HepG2 (cell line): Measurements from ENCODE around the gene IRS2. TPM values are rescaled to one million over a fixed set of nuclear protein-coding genes. Genes with fewer than 3 reads are reported as not detected.

Experiments used
- ATAC-seq: fragments of 200-7000 bp; cut with Tn5 transposase; 3 replicates; pipeline ENCODE4 v1.9.1; 2020; ENCODE audit warnings: mild to moderate bottlenecking, moderate library complexity
- BruUV-seq: library from RNA; stranded (reverse); fragments of 400-500 nt; replicated peaks from 2 replicates; lab custom pipeline; 2021; lab: Mats Ljungman, UMichigan
- CTCF ChIA-PET: fragments of 300-600 bp; formaldehyde crosslinking; extraction: SDS; loops from one replicate; lab custom pipeline; 2021; ENCODE audit warnings: low total read pairs, inconsistent platforms, low intra/inter-chr PET ratio; lab: Yijun Ruan, JAX
- POLR2A ChIA-PET: fragments of 350-600 bp; sonication (Branson Sonifier 250); formaldehyde crosslinking; loops from one replicate; lab custom pipeline; 2020; ENCODE audit warnings: antibody characterized with exemption, inconsistent platforms; lab: Yijun Ruan, JAX
- DNase-seq: peaks from one replicate; pipeline ENCODE4 v3.0.0-alpha.2; 2015; ENCODE audit warnings: low spot score
- FAIRE-seq: peaks from 3 replicates; lab custom pipeline; 2011; peaks lifted over from hg19 to GRCh38; lab: Jason Lieb, UNC
- H2AFZ ChIP-seq: one replicate; pipeline ENCODE4 v1.6.1; 2011; ENCODE audit warnings: low read length, inconsistent platforms
- H3K27ac ChIP-seq: fragments of 300-600 bp; 3 replicates; pipeline ENCODE4 v1.8.0; 2011; ENCODE audit warnings: mixed run types, mild to moderate bottlenecking, mixed read lengths, low read length, inconsistent platforms; ENCODE audit not compliant: insufficient read depth; ENCODE audit errors: extremely low read length
- H3K27me3 ChIP-seq, 2 experiments: fragments of 200-600 bp in 1 of 2; 2 replicates in 1 of 2; 3 replicates in 1 of 2; pipeline versions ENCODE4 v1.6.0 to v1.8.0; 2011; ENCODE audit warnings: low read length in 2 of 2, mild to moderate bottlenecking in 2 of 2, moderate library complexity in 2 of 2, inconsistent platforms in 1 of 2; ENCODE audit not compliant: insufficient read depth in 2 of 2, control insufficient read depth in 1 of 2
- H3K36me3 ChIP-seq, 2 experiments: fragments of 200-600 bp in 1 of 2; replicated peaks in 1 of 2; 2 replicates in 1 of 2; 3 replicates in 1 of 2; pipeline versions ENCODE4 v1.5.1 to v1.8.0; 2011; ENCODE audit warnings: low read length in 2 of 2, inconsistent platforms in 1 of 2; ENCODE audit not compliant: insufficient read depth in 2 of 2, control insufficient read depth in 1 of 2
- H3K4me1 ChIP-seq: 2 replicates; pipeline ENCODE4 v1.5.1; 2012; ENCODE audit warnings: low read length, inconsistent platforms; ENCODE audit not compliant: insufficient read depth
- H3K4me2 ChIP-seq: 2 replicates; pipeline ENCODE4 v1.6.0; 2011; ENCODE audit warnings: low read depth, low read length, inconsistent platforms
- H3K4me3 ChIP-seq, 3 experiments: fragments of 200-600 bp in 1 of 3; sonication (generic), shearing (Covaris generic) in 1 of 3; replicated peaks in 1 of 3; 2 replicates each; pipeline ENCODE4 v1.5.1; 2011 to 2016; ENCODE audit warnings: low read length in 3 of 3, inconsistent platforms in 2 of 3, low read depth in 2 of 3, mild to moderate bottlenecking in 2 of 3, control low read depth in 1 of 3, mixed read lengths in 1 of 3; ENCODE audit not compliant: insufficient read depth in 1 of 3
- H3K79me2 ChIP-seq: one replicate; pipeline ENCODE4 v1.6.1; 2011; ENCODE audit warnings: low read length, inconsistent platforms; ENCODE audit not compliant: insufficient read depth
- H3K9ac ChIP-seq: 2 replicates; pipeline ENCODE4 v1.6.0; 2011; ENCODE audit warnings: mild to moderate bottlenecking, low read depth, low read length, inconsistent platforms; ENCODE audit not compliant: insufficient read depth
- H3K9me3 ChIP-seq: 2 replicates; pipeline ENCODE4 v1.5.1; 2012; ENCODE audit warnings: mild to moderate bottlenecking, low read length
- H4K20me1 ChIP-seq: 2 replicates; pipeline ENCODE4 v1.6.0; 2011; ENCODE audit warnings: inconsistent platforms, mild to moderate bottlenecking, low read length, moderate library complexity; ENCODE audit not compliant: insufficient read depth
- AGO1 ChIP-seq: fragments of 200-400 bp; formaldehyde crosslinking; IDR thresholded peaks from 2 replicates; pipeline ENCODE4 v1.6.1; 2017; ENCODE audit warnings: mild to moderate bottlenecking, low read depth, low read length, moderate library complexity; ENCODE audit not compliant: poor library complexity, severe bottlenecking
- DNMT3B ChIP-seq: conservative IDR thresholded peaks from 2 replicates; pipeline ENCODE4 v1.6.1; 2016; ENCODE audit warnings: missing biosample characterization, control low read depth
- DZIP1 ChIP-seq: sonication (generic); formaldehyde crosslinking; IDR thresholded peaks from 2 replicates; pipeline ENCODE4 v1.5.0; 2020; ENCODE audit warnings: mild to moderate bottlenecking, missing genetic modification reagents
- GATAD2A ChIP-seq: IDR thresholded peaks from 2 replicates; pipeline ENCODE4 v1.6.1; 2016
- IKZF5 ChIP-seq: IDR thresholded peaks from 2 replicates; pipeline ENCODE4 v1.6.1; 2018; ENCODE audit warnings: missing genetic modification reagents, mild to moderate bottlenecking, missing compliant biosample characterization
- MBD4 ChIP-seq: IDR thresholded peaks from 2 replicates; pipeline ENCODE4 v1.6.1; 2012; ENCODE audit warnings: low read length, inconsistent platforms, borderline replicate concordance
- SIN3B ChIP-seq: fragments of 150-350 bp; IDR thresholded peaks from 2 replicates; pipeline ENCODE4 v1.6.1; 2014; ENCODE audit warnings: low read length
- SMC3 ChIP-seq: IDR thresholded peaks from 2 replicates; pipeline ENCODE4 v1.6.1; 2011; ENCODE audit warnings: low read length, improper control_type of control experiment
- SOX5 ChIP-seq: IDR thresholded peaks from 2 replicates; pipeline ENCODE4 v1.6.1; 2016; ENCODE audit warnings: borderline replicate concordance
- ZNF280D ChIP-seq: sonication (generic); formaldehyde crosslinking; IDR thresholded peaks from 2 replicates; pipeline ENCODE4 v1.5.1; 2020; ENCODE audit warnings: mild to moderate bottlenecking, missing genetic modification reagents
- ZNF512B ChIP-seq: sonication (generic); formaldehyde crosslinking; IDR thresholded peaks from 2 replicates; pipeline ENCODE4 v1.5.1; 2020; ENCODE audit warnings: missing genetic modification reagents, mild to moderate bottlenecking, borderline replicate concordance
- ZNF770 ChIP-seq: sonication (generic); formaldehyde crosslinking; IDR thresholded peaks from 2 replicates; pipeline ENCODE4 v1.5.0; 2020; ENCODE audit warnings: mild to moderate bottlenecking, missing genetic modification reagents
- ZNF792 ChIP-seq: IDR thresholded peaks from 2 replicates; pipeline ENCODE4 v1.6.1; 2016
- ZNF878 ChIP-seq: sonication (generic); formaldehyde crosslinking; IDR thresholded peaks from 2 replicates; pipeline ENCODE4 v1.8.1; 2023; ENCODE audit warnings: mild to moderate bottlenecking, missing genetic modification reagents, moderate library complexity
- WGBS: methylation state at CpG from one replicate; pipeline ENCODE4 v1.1.6; 2017; ENCODE audit warnings: low lambda C conversion rate; 5-methylcytosine and 5-hydroxymethylcytosine counted together
- in situ Hi-C: cut with HindIII; loops from 2 replicates; pipeline ENCODE4 v1.10.0; 2017; ENCODE audit warnings: low pct_unique_long_range_greater_than_20kb; ENCODE audit not compliant: extremely low pct_ligation_motif_present
- intact Hi-C: fragments of 100-400 bp; cut with micrococcal nuclease; formaldehyde crosslinking; loops from one replicate; pipeline ENCODE4 v1.10.0; 2022; ENCODE audit not compliant: unreplicated experiment
- polyA plus RNA-seq, 8 experiments: library from polyadenylated mRNA; depleted of rRNA in 3 of 8; stranded (reverse) in 7 of 8; unstranded in 1 of 8; fragments of >200 nt; fragmentation: Illumina TruSeq in 4 of 8; extraction: Trizol in 4 of 8; gene quantifications; 2 replicates each; pipeline versions ENCODE4 v1.2.1 to v1.2.3, GENCODE V29; 2011 to 2016; ENCODE audit warnings: low read depth in 4 of 8, missing spikeins in 1 of 8, mixed read lengths in 1 of 8; ENCODE audit not compliant: insufficient read depth in 1 of 8
- total RNA-seq, 5 experiments: library from RNA; depleted of rRNA; stranded (reverse); fragments of >200 nt; fragmentation: Illumina TruSeq; extraction: Trizol; gene quantifications; 2 replicates each; pipeline ENCODE4 v1.2.3, GENCODE V29; 2016; ENCODE audit warnings: low read depth in 1 of 5

Gene IRS2
- total and polyA plus RNA-seq, 2 of the 13 experiments (the other 11 are each of a cell fraction or from before 2014, with no cell fraction given) = 0.02 to 0.04 TPM

DNA sequence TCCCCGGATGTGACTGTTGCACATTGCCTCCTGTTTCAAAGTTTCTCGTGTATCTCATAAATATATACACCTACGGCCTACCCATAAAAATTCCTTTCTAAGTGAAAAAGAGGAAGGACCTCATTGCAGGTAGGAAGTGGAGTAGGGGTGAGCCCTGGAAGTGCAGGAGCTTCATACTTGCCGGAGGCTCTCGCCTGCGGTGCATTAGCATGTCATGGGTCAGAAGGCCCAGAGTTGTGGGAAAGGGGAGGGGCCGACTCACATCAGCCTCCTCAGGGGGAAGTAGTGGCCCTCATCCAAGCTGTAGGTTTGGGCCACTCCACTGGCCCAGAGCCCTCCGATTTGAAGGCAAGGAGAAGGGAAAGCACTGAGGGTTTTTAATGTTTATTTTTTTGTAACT, 26.0 kb upstream of the IRS2 start:
- Histone ChIP-seq H3K36me3 (no peaks in the 10 kb centered on the region), H3K79me2 (no peaks in the 10 kb centered on the region), H3K9ac (no peak overlapping the region), H3K4me3 (no peak overlapping the region), H3K9me3 (no peaks in the 10 kb centered on the region), H2AFZ (no peak overlapping the region), H3K4me2 (no peak overlapping the region), H3K4me1 (0 out of 2 replicates have a peak, but pooled peaks cover 5% of the 10 kb centered on the region), H4K20me1 (no peaks in the 10 kb centered on the region), H3K27me3 (no peaks in the 10 kb centered on the region; a peak in 1 of 5 replicates), H3K27ac (no peak overlapping the region)
- in situ Hi-C loops = no loop called here
- BruUV-seq = no TSS peak
- WGBS = 35% methylated on average over 8 of the region's 8 CpGs
- intact Hi-C loops = no loop called here
- CTCF ChIA-PET = no interaction called here
- FAIRE-seq (no peak), ATAC-seq (no peak), DNase-seq (no peak)
- POLR2A ChIA-PET = no interaction called here
- no peak for TF ChIP-seq SIN3B
- TF ChIP-seq MBD4 = no peak
- TF ChIP-seq ZNF770 (CRISPR knock-in tag) = no peak
- TF ChIP-seq IKZF5 (CRISPR knock-in tag) = no peak
- TF ChIP-seq AGO1 = no peak
- no peak for TF ChIP-seq GATAD2A (CRISPR knock-in tag)
- TF ChIP-seq ZNF512B (CRISPR knock-in tag) = no peak
- no peak for TF ChIP-seq ZNF792 (CRISPR knock-in tag)
- TF ChIP-seq ZNF878 (CRISPR knock-in tag) = no peak
- no peak for TF ChIP-seq DZIP1
- no peak for TF ChIP-seq DNMT3B (CRISPR knock-in tag)
- TF ChIP-seq SMC3 = no peak
- no peak for TF ChIP-seq ZNF280D (CRISPR knock-in tag)
- no peak for TF ChIP-seq SOX5 (CRISPR knock-in tag)
